Esophagus squamous epithelium (tissue), 5 donors: Measurements from ENCODE around the gene ABLIM3. TPM values are rescaled to one million over a fixed set of nuclear protein-coding genes. Genes with fewer than 3 reads are reported as not detected.

Experiments used
- DNase-seq: peaks from one replicate; lab custom pipeline; 2025; lab: John Stamatoyannopoulos, UW
- H3K27ac ChIP-seq, 4 donors: fragments of 200-600 bp; sonication (generic); one replicate each; pipeline ENCODE4 v1.5.1; 2016 to 2019; ENCODE audit warnings: mild to moderate bottlenecking in 1 of 4
- H3K27me3 ChIP-seq, 4 donors: fragments of 200-600 bp; sonication (generic); 1 replicate in 3 of 4; 2 replicates in 1 of 4; pipeline versions ENCODE4 v1.5.1 to v1.6.0; 2017 to 2021; ENCODE audit warnings: antibody characterized with exemption in 1 of 4
- H3K36me3 ChIP-seq, 3 donors: fragments of 200-600 bp; sonication (generic); one replicate each; pipeline ENCODE4 v1.5.1; 2016 to 2019
- H3K4me1 ChIP-seq, 3 donors: fragments of 200-600 bp; sonication (generic); one replicate each; pipeline ENCODE4 v1.5.1; 2017 to 2019
- H3K4me3 ChIP-seq, 4 donors: fragments of 200-600 bp; sonication (generic); 1 replicate in 3 of 4; 2 replicates in 1 of 4; pipeline ENCODE4 v1.5.1; 2016 to 2019; ENCODE audit warnings: mild to moderate bottlenecking in 2 of 4, moderate library complexity in 1 of 4
- H3K9me3 ChIP-seq, 3 donors: fragments of 200-600 bp; sonication (generic); one replicate each; pipeline ENCODE4 v1.5.1; 2016 to 2019
- CTCF ChIP-seq, 6 experiments: fragments of 450-650 bp in 4 of 6; fragments of 200-600 bp in 2 of 6; sonication (generic) in 2 of 6; IDR thresholded peaks; one replicate each; pipeline ENCODE4 v1.5.1; 2016 to 2019; ENCODE audit warnings: antibody characterized with exemption in 6 of 6, mild to moderate bottlenecking in 4 of 6, moderate library complexity in 4 of 6
- POLR2A ChIP-seq, 4 donors: fragments of 450-650 bp; IDR thresholded peaks; one replicate each; pipeline ENCODE4 v1.6.1; 2017; ENCODE audit warnings: antibody characterized with exemption in 4 of 4, mild to moderate bottlenecking in 4 of 4, moderate library complexity in 3 of 4
- WGBS, 2 donors: methylation state at CpG; one replicate each; pipeline ENCODE4 v1.1.5; 2018; 5-methylcytosine and 5-hydroxymethylcytosine counted together
- intact Hi-C: fragments of 100-400 bp; cut with DNase I; formaldehyde crosslinking; loops from one replicate; pipeline ENCODE4 v1.15.0; 2022
- total RNA-seq, 4 donors: library from RNA; depleted of rRNA; stranded (reverse); fragments of >200 nt; gene quantifications; one replicate each; pipeline ENCODE4 v1.1.0, GENCODE V29; 2016
- donor health status: DM: yes; HTN: yes; CAD: no.

ABLIM3 gene
- total RNA-seq, 4 donors from 2014 or later, result 10.6 to 47.7 (median 27.1) TPM

GRCh38 chr5:149299451-149300054 lies 158.3 kb downstream of the ABLIM3 start:
- Histone ChIP-seq H3K4me1 (peaks cover 0 to 58% (median 18%) of the 10 kb centered on the region in 3 donors), H3K27me3 (no peaks in the 10 kb centered on the region), H3K36me3 (peaks cover 0 to 15% (median 0%) of the 10 kb centered on the region in 3 donors), H3K9me3 (no peaks in the 10 kb centered on the region), H3K27ac (peak overlapping the region in 3 of 4 donors; percentile 34 to 78 (median 68)), H3K4me3 (no peak overlapping the region)
- WGBS, 2 donors, result 55 to 81% methylated on average over 6 of the region's 14 CpGs
- DNase-seq, result no peak
- intact Hi-C loops, result no loop called here
- no peak for TF ChIP-seq CTCF (IDR thresholded peaks at IDR 0.05)
- TF ChIP-seq POLR2A (IDR thresholded peaks at IDR 0.05), result no peak

- WGBS, 2 donors, result 67 to 72% methylated on average over 4 to 5 of the region's 6 CpGs
- peaks cover 0 to 49% (median 18%) of the 10 kb centered on the region in 3 donors for H3K4me1 ChIP-seq
- H3K27ac ChIP-seq, result no peak overlapping the region
- H3K27me3 ChIP-seq, result no peaks in the 10 kb centered on the region
- no peak for DNase-seq
- TF ChIP-seq CTCF (IDR thresholded peaks at IDR 0.05) (no peak), POLR2A (IDR thresholded peaks at IDR 0.05) (no peak)
- intact Hi-C loops, result no loop called here
- no peak overlapping the region for H3K4me3 ChIP-seq
- no peaks in the 10 kb centered on the region for H3K9me3 ChIP-seq
- H3K36me3 ChIP-seq, result peaks cover 0 to 15% (median 0%) of the 10 kb centered on the region in 3 donors
These were observed 159.1 kb downstream of the ABLIM3 start for GRCh38 chr5:149300441-149300840.

- H3K4me3 ChIP-seq, result no peak overlapping the region
- WGBS, 2 donors, result 74 to 83% methylated on average over 3 to 9 of the region's 13 CpGs
These were observed 159.9 kb downstream of the ABLIM3 start for GRCh38 chr5:149301049-149301743.

GRCh38 chr5:149301744-149302380 lies 160.6 kb downstream of the ABLIM3 start:
- no peak for DNase-seq
- Histone ChIP-seq H3K4me1 (peaks cover 0 to 36% (median 8%) of the 10 kb centered on the region in 3 donors), H3K27me3 (no peaks in the 10 kb centered on the region), H3K4me3 (no peak overlapping the region), H3K9me3 (no peaks in the 10 kb centered on the region), H3K27ac (no peak overlapping the region), H3K36me3 (peaks cover 0 to 15% (median 0%) of the 10 kb centered on the region in 3 donors)
- intact Hi-C loops, result no loop called here
- no peak for TF ChIP-seq CTCF (IDR thresholded peaks at IDR 0.05)
- TF ChIP-seq POLR2A (IDR thresholded peaks at IDR 0.05), result no peak
- 76 to 87% methylated on average over 7 of the region's 8 CpGs for WGBS, 2 donors

More at GRCh38 chr5:149301049-149301743, 159.9 kb downstream of the ABLIM3 start:
- no peaks in the 10 kb centered on the region for H3K27me3 ChIP-seq
- no peak for TF ChIP-seq POLR2A (IDR thresholded peaks at IDR 0.05)
- DNase-seq, result no peak
- H3K27ac ChIP-seq, result no peak overlapping the region
- peaks cover 0 to 15% (median 0%) of the 10 kb centered on the region in 3 donors for H3K36me3 ChIP-seq
- intact Hi-C loops, result no loop called here
- peaks cover 0 to 43% (median 14%) of the 10 kb centered on the region in 3 donors for H3K4me1 ChIP-seq
- no peaks in the 10 kb centered on the region for H3K9me3 ChIP-seq

GRCh38 chr5:149302641-149303040 lies 161.3 kb downstream of the ABLIM3 start:
- Histone ChIP-seq H3K9me3 (no peaks in the 10 kb centered on the region), H3K27me3 (no peaks in the 10 kb centered on the region), H3K27ac (no peak overlapping the region), H3K4me3 (no peak overlapping the region), H3K36me3 (peaks cover 0 to 15% (median 0%) of the 10 kb centered on the region in 3 donors), H3K4me1 (peaks cover 0 to 30% (median 0%) of the 10 kb centered on the region in 3 donors)
- DNase-seq, result no peak
- TF ChIP-seq POLR2A (IDR thresholded peaks at IDR 0.05) (no peak), CTCF (IDR thresholded peaks at IDR 0.05) (no peak)
- WGBS, 2 donors, result 76 to 85% methylated on average over 3 to 5 of the region's 5 CpGs
- intact Hi-C loops, result no loop called here
